ENCODE data around the gene SARDH. TPM values are rescaled to one million over a fixed set of nuclear protein-coding genes. Genes with fewer than 3 reads are reported as not detected.

Gene SARDH
- total RNA-seq, 2 experiments from 2014 or later, result 2.3 to 2.7 TPM

DNA sequence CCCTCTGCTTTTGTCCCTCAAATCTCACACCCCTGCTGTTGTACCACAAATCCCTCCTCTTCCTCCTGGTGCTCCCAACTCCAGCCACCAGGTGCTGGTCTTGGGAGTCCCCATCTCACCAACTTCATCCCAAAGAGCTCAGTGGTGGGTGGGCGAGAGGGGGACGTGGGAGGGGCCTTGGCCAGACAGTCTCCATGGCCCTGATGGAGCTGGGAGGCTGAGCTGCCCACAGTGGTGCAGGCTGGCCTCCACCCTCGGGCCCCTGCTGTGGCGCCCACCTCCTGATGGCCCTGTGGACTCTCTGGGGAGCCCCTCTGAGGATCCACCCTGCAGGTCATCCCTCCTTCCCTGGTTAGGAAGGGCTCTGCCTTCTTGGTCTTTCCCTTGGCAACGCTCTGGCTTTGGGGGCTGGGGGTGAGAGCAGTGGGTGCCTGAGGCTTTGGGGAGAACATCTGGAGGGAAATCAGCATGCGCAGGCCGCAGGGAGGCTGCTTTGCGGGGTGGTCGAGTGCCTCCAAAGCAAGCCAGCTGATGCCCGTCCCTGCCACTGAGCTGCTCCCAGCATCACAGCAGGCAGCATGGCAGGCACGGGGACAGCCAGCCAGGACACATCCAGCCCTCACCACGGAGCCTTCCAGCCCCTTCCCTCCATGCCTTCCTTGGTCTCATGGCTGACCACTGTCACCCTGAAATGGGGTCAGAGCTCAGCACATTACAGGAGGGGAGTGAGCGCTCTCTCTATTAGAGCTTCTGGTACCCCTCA, 121.3 kb downstream of the SARDH start:
- H3K27me3 Mint-ChIP-seq, result peaks cover 3% of the 10 kb centered on the region
- no peak for DNase-seq
- H3K4me1 Mint-ChIP-seq, result peaks cover 25% of the 10 kb centered on the region
- no peak overlapping the region for H3K27ac Mint-ChIP-seq
- no peak overlapping the region for H3K4me3 Mint-ChIP-seq
- H3K9me3 Mint-ChIP-seq, result peaks cover 2% of the 10 kb centered on the region
- H3K36me3 Mint-ChIP-seq, result peaks cover 1% of the 10 kb centered on the region

DNA sequence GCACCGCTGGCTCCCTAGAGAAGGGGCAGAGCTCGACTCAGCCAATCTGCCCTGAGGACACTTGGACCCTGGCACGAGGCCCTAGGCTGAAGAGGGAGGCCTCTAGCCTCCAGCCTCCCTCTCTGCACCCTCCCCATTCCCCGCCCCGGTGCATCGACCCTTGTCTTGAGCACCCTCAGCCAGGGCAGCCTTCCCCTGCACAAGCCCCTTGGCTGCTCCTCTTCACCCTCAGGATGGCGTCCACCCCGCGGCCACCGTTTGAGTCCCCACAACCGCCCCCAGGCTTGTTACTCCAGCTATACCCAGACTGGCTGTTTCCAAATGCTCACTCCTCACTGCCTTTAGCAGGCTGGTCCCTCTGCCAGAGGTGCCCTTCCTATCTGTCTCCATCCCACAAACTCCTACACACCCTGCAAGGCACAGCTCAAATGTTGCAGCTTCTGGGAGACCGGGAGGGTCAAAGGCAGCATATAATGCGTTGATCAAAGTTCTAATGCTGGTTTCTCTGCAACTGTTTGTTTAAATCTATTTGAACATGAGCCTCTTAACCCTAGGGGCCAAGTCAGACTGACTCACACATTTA, 122.5 kb downstream of the SARDH start:
- peaks cover 15% of the 10 kb centered on the region for H3K4me1 Mint-ChIP-seq
- no peak for DNase-seq
- H3K27ac Mint-ChIP-seq, result no peak overlapping the region
- no peaks in the 10 kb centered on the region for H3K9me3 Mint-ChIP-seq
- H3K36me3 Mint-ChIP-seq, result no peaks in the 10 kb centered on the region
- peaks cover 11% of the 10 kb centered on the region for H3K27me3 Mint-ChIP-seq
- H3K4me3 Mint-ChIP-seq, result no peak overlapping the region

DNA sequence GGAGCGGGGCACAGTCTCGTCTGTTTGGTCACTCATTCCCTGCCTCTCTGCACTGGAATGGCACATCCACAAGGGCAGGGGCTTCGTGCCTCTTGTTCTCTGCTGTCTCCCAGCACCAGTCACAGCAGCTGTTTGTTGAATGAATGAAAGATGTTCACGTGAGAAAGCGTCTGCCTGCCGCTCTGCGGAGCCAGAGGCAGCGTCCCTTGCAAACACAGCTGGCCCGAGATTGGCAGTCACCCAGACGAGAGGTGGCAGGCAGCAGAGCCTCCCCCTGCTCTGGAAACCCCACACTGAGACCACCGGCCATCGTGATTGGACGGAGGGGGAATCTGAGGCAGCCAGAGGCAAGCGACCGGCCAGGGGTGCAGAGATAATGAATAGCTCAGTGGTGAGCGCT, 123.0 kb downstream of the SARDH start:
- peaks cover 12% of the 10 kb centered on the region for H3K4me1 Mint-ChIP-seq
- no peaks in the 10 kb centered on the region for H3K9me3 Mint-ChIP-seq
- H3K36me3 Mint-ChIP-seq, result no peaks in the 10 kb centered on the region
- DNase-seq, result no peak
- peaks cover 16% of the 10 kb centered on the region for H3K27me3 Mint-ChIP-seq
- no peak overlapping the region for H3K4me3 Mint-ChIP-seq
- H3K27ac Mint-ChIP-seq, result no peak overlapping the region

DNA sequence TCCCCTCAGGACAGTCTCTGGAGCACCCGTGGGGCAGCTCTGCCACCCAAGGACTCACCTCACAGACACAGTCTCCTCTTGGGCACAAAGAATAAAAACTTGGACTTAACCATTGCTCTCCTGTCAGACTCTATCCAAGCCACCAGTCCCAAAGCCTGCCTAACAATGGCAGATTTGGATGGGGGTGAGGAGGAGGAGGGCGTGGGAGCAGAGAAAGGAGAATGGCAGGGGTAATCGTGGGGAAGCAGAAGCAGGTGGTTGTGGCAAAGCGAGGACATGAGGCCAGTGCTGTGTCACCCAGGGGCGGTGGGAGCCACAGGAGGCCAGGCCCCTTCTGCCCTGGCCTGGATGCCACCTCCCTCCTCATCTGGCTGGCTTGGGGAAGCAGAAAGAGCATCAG, 123.5 kb downstream of the SARDH start:
- Mint-ChIP-seq H3K36me3 (no peaks in the 10 kb centered on the region), H3K9me3 (no peaks in the 10 kb centered on the region), H3K27me3 (peaks cover 21% of the 10 kb centered on the region), H3K27ac (no peak overlapping the region), H3K4me1 (peaks cover 8% of the 10 kb centered on the region), H3K4me3 (no peak overlapping the region)
- DNase-seq, result no peak

DNA sequence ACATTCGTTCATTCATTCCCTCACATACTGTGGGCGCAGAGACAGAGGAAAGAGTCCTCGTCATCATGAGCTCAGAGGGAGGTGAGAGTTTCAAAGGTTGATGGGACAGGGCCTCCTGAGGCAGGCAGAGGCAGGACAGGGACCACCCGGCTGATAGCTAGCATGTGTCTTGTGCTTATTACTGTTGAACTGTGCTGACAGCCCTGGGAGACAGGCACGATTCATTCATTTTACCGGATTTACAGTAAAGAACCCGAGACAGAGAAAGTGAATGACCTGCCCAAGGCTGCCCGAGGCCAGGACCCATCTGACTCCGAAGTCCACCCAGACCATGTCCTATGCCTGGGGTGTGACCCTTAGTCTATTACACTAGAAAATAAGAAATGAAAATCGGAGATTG, 124.1 kb downstream of the SARDH start:
- Mint-ChIP-seq H3K27me3 (peaks cover 25% of the 10 kb centered on the region), H3K36me3 (no peaks in the 10 kb centered on the region), H3K4me3 (no peak overlapping the region), H3K4me1 (peaks cover 3% of the 10 kb centered on the region), H3K27ac (no peak overlapping the region), H3K9me3 (no peaks in the 10 kb centered on the region)
- DNase-seq, result no peak

Other genes starting within 250 kb of the SARDH start
- not detected for gene MYMK, start 213.4 kb downstream of the SARDH start, total RNA-seq
- under 1 TPM; 0.29 to 0.34 TPM for gene ADAMTSL2, start 203.6 kb downstream of the SARDH start, total RNA-seq
- not detected for gene FAM163B, start 129.0 kb downstream of the SARDH start, total RNA-seq
- not detected for gene DBH, start 102.0 kb downstream of the SARDH start, total RNA-seq

All from activated naive CD8-positive, alpha-beta T cell treated with anti-CD3 and anti-CD28 coated beads for 36 hours (primary cell).